ENCODE results near the gene NINJ2.
A peak's percentile ranks its signal among the peaks of the same experiment; 100 is the strongest.
"Not testable (repeated sequence)": the region's sequence is repeated elsewhere in the genome, so short reads cannot be mapped to it uniquely, and the experiment has no call there.

Gene NINJ2

DNA sequence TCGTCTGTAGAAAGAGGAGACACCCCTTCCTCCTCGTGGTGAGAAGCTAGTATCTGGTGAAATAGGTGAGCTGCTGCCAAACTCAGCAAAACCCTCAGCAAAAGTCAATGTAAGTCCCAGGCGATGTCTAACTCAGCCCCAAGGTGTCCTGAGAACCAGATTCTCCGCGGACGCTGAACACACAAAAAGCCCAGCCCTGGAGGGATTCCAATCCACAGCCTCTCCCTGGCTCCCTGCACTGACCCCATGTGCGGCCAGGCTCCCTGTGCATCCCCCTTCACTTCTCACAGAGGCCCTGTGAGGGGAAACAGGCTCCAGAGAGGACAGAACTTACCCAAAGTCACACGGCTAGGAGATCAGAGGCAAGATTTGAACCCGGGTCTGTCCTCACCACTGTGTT lies 81.5 kb downstream of the NINJ2 start:
- DNase-seq = no peak

DNA sequence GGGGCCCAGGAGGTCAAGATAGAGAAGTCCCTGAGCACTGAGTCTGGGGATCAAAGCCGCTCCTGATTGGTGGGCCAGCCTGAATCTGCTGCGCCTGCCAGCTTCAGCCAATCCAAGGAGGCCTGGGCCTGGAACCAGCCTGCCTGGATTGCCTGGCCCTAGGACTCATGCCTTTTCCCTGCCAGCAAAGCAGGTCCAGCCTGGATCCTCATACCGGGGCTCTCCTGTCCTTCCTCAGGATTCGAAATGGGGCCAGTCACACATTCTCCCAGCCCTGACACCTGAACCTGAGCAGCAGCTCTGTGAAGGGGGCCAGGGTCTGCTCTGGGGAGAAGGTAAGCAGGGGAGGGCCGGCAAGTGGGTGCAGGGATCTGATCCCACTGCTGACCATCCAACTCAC lies 81.9 kb downstream of the NINJ2 start:
- DNase-seq = no peak

DNA sequence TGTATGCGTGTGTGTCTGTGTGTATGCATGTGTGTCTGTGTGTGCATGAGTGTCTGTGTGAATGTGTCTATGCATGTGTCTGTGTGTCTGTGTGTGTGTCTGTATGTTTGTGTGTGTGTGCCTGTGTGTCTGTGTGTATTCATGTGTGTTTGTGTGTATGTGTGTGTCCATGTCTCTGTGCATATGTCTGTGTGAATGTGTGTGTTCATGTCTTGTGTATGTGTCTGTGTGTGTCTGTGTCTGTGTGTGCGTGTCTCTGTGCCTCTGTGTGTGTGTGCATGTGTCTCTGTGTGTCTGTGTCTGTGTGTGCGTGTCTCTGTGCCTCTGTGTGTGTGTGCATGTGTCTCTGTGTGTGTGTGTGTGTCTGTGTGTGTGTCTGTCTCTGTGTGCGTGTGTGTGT lies 82.4 kb downstream of the NINJ2 start:
- no peak for DNase-seq

DNA sequence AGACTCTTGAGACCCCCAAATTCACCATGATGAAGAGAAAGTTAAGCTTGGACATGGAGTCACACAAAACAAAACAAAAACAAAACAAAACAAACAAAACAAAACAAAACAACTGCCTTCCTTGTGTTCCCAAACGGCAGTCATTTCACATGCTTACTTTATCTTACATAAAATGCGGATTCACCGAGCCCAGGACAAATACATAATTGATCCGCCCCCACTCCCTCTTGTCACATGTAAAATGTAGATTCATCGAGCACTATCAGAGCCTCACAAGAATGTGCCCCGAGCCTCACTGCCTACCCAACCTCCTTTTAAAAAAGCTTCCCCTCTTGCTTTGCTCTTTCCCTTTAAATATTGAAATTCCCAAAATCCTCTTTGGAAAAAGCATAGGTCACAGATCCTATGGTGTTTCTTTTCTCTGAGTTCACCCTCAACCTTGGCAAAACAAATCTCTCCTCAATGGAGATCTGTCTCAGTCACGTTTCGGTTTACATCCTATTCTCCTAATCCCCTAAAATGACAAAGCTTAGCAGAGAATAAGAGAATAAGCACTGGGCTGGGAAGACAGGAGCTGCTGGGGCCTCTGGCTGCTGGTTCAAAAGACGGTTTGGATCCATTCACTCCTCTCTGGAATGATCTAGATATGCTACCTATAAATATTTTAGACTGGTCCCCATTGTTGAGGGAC lies 83.7 kb downstream of the NINJ2 start:
- DNase-seq = no peak

- DNase-seq = no peak
Measured at GRCh38 chr12:578748-579419, 84.4 kb downstream of the NINJ2 start.

GRCh38 chr12:577994-578747 lies 85.1 kb downstream of the NINJ2 start:
- DNase-seq = not testable (repeated sequence)

DNA sequence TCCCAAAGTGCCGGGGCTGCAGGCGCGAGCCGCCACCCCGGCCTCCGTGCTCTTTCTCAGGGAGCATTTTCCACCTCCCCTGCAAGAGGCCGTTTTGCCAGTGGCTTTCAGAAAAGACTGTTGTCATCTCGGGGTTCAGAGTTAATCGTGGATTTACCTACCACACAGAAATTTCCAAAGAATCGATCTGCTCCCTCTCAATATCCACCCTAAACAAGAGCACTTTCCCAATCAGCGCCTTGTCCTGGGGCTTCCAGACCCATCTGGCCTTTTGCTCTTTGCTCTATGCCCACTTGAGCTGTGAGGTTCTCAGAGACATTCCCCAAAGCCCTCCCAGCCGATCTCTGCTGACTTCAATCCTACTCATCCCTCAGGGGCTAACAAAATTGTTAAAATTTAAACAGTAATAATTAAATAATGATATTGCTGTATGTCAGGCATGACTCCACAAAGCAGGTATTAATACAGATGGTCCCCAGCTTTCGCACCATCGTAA lies 86.6 kb downstream of the NINJ2 start:
- DNase-seq = no peak

DNA sequence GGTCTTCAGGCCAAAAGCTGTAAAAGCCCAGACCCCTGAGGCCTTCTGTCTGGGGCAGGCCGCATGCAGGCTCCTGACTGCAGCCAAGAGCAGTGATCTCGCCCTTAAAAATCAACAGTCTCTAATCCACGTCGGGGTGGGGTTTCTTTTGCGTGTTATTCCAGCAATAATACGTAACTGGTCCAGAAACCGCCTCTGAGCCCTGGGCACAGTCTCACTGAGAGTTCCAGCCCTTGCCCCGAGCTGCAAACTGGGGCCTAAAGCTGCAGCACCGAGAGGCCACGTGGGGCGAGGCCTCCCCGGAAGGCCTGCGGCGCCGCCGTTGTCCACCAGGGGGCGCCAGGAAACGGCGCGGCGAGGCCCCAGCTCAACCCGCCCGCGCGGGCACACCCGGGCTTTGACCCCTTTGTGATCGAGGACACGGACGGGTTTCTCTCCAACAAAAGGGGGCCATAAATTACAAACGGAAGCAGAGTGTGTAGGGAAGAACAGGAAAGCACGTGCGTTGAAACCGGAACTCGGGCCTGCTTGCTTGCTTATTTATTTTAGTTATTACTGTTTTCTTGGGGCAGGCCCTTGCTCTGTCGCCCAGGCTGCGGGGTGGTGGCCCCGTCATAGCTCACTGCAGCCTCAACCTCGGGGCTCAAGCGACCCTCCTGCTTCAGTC lies 87.2 kb downstream of the NINJ2 start:
- DNase-seq = peak; percentile 36

DNA sequence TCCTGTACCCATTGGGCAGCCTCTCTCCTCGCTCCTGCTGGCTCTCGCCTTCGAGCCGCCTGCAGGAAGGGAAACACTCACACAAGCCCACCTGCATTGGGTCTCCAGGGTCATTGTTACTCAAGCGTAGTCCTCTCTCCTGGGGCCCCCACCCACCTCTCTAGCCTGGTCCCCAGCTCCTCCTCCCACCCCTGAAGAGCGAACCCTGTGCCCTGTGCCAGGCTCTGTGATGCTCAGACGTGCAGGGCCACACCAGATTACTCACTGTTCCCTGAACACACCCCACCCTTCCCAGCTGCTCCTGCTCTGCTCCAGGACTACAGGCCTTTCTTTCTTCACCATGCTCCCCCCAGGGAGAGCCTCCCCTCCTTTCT lies 88.1 kb downstream of the NINJ2 start:
- DNase-seq = no peak

GRCh38 chr12:574475-575128 lies 88.6 kb downstream of the NINJ2 start:
- no peak for DNase-seq

DNA sequence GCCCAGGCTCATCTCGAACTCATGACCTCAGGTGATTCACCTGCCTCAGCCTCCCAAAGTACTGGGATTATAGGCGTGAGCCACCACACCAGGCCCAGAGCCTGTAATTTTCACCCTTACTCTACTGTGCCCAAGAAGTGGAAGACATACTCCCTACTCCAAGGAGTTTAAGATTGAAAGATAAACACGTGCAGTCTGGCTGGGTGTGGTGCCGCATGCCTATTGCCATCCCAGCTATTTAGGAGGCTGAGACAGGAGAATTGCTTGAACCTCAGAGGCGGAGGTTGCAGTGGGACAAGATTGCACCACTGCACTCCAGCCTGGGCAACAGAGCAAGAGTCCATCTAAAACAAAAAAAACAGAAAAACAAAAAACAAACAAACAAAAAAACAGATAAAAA lies 90.0 kb downstream of the NINJ2 start:
- DNase-seq = no peak

DNA sequence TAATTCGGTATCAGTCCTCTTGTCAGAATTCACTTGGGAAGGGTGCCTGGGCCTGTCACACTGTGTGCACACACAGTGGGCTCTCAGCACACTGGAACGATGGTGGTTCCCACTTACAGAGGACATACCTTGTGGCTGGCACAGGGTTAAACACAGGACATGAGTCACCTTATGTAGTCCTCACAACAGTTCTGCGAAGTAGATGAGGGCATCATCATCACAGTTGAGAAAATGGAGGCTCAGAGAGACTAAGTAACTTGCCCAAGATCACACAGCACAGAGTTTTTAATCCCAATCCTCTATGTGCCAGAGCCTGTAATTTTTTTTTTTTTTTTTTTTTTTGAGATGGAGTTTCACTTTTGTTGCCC lies 90.7 kb downstream of the NINJ2 start:
- DNase-seq = no peak

GRCh38 chr12:571795-572531 lies 91.3 kb downstream of the NINJ2 start:
- no peak for DNase-seq

GRCh38 chr12:570921-571794 lies 92.1 kb downstream of the NINJ2 start:
- DNase-seq = no peak

DNA sequence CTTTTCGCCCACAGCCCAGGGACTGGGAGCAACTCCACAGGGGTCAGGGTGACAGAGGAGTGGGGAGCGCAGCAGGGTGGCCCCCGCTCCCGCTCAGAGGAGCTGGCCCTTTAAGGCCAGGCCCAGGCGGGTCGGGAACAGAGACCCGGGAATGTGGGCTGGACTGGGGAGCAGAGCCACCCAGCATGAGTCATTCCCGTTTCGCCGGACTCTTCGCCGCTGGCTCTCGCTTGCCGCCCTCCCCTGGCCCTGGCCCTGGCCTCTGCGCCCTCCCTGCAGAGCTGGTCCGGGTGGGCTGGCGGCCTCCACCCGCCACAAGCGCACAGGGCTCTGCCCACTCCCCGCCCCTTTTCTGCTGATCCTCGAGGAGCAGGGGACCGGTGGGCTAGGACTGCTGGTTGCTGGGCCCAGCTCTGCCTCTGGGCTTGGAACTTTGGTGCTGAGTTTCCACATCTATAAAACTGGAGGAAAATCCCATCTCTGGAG lies 92.8 kb downstream of the NINJ2 start:
- DNase-seq = no peak

GRCh38 chr12:569803-570434 lies 93.3 kb downstream of the NINJ2 start:
- peak; percentile 21 for DNase-seq

- DNase-seq = no peak
Measured at GRCh38 chr12:569091-569676, 94.1 kb downstream of the NINJ2 start.

GRCh38 chr12:568486-568885 lies 94.8 kb downstream of the NINJ2 start:
- no peak for DNase-seq

DNA sequence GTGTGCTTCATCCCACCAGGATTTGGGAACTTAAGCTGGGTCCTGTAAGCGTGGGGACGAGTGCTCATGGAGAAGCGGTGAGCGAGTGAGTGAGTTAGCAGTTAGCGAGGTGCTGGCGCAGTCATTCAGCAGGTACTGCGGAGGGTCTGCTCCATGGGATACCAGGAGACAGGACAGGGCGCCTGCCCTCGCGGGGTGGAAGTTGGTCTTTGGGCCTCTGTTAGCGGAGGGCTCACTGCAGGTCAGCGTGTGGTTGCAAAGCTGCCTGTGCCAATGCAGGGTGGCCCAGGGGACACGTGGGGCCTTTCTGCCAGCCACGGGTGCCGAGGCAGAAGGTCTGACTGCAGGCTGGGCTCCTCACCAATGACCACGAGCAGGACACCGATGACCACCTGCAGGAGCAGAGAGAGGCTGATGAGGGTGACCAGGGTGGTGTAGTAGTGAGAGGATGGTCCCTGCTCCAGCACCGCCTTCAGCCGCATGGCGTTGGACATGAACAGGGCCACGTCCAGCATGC lies 97.6 kb downstream of the NINJ2 start:
- no peak for DNase-seq

DNA sequence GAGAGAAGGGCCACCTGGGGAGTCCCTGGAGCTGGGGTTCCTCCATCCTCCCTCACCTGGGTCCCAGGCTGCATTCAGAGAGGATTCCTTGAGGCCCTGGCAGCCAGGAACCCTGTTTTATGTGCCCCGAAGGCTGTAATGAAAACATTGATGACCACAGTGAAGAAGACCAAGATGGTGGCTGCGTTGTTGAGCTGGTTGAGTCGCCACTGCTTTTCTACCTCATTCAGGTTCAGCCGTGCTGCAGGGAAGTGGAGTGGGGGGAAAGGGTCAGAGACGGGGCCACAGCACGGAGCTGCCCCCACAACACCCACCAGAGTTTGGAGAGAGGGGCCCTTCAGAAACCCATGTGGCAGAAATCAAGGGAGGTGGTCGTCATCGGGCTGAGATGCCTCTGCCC lies 98.1 kb downstream of the NINJ2 start:
- no peak for DNase-seq
